K562 (cell line): ENCODE results near the gene APC. TPM values are rescaled to one million over a fixed set of nuclear protein-coding genes. Genes with fewer than 3 reads are reported as not detected.
A peak's percentile ranks its signal among the peaks of the same experiment; 100 is the strongest.

Experiments used
- ASH1L ChIP-seq: fragments of 450-650 bp; IDR thresholded peaks from 2 replicates; pipeline ENCODE4 v1.6.1; 2018; ENCODE audit warnings: borderline replicate concordance, mild to moderate bottlenecking, low read depth; ENCODE audit not compliant: partially characterized antibody
- E2F1 ChIP-seq: sonication (generic); formaldehyde crosslinking; IDR thresholded peaks from 2 replicates; pipeline ENCODE4 v1.8.1; 2023; ENCODE audit warnings: mild to moderate bottlenecking, missing genetic modification reagents, moderate library complexity
- HDAC2 ChIP-seq: fragments of 450-650 bp; IDR thresholded peaks from 2 replicates; pipeline ENCODE4 v1.6.1; 2016; ENCODE audit warnings: mild to moderate bottlenecking
- MAFG ChIP-seq: fragments of 450-650 bp; conservative IDR thresholded peaks from 2 replicates; pipeline ENCODE4 v1.6.1; 2016; ENCODE audit warnings: missing genetic modification characterization, missing compliant biosample characterization
- MITF ChIP-seq: IDR thresholded peaks from 2 replicates; pipeline ENCODE4 v1.6.1; 2014; ENCODE audit warnings: antibody characterized with exemption
- NELFE ChIP-seq: IDR thresholded peaks from 2 replicates; pipeline ENCODE4 v1.6.1; 2011; ENCODE audit warnings: mild to moderate bottlenecking; ENCODE audit not compliant: insufficient read depth, insufficient read length
- NONO ChIP-seq, 2 experiments: fragments of 200-400 bp in 1 of 2; fragments of 450-650 bp in 1 of 2; formaldehyde crosslinking in 1 of 2; IDR thresholded peaks; 2 replicates each; pipeline ENCODE4 v1.6.1; 2017; ENCODE audit warnings: low read depth in 2 of 2, mild to moderate bottlenecking in 2 of 2, moderate library complexity in 2 of 2, low read length in 1 of 2
- NUFIP1 ChIP-seq: fragments of 450-650 bp; IDR thresholded peaks from 2 replicates; pipeline ENCODE4 v1.6.1; 2018; ENCODE audit not compliant: partially characterized antibody
- SETDB1 ChIP-seq: IDR thresholded peaks from one replicate; pipeline ENCODE4 v1.6.1; 2012; ENCODE audit warnings: low read length, control low read depth, inconsistent platforms
- SMARCA4 ChIP-seq: fragments of 450-650 bp; IDR thresholded peaks from 2 replicates; pipeline ENCODE4 v1.6.1; 2016
- TBP ChIP-seq: optimal IDR thresholded peaks from 2 replicates; pipeline ENCODE3; 2011; ENCODE audit warnings: low read depth, low read length, improper control_type of control experiment
- ZNF224 ChIP-seq: sonication (generic); formaldehyde crosslinking; IDR thresholded peaks from 2 replicates; pipeline ENCODE4 v1.8.0; 2022; ENCODE audit warnings: mild to moderate bottlenecking, missing genetic modification reagents
- ZNF280B ChIP-seq: fragments of 250-450 bp; sonication (Bioruptor Pico); IDR thresholded peaks from 2 replicates; pipeline ENCODE4 v1.5.1; 2021; ENCODE audit warnings: mild to moderate bottlenecking
- ZNF316 ChIP-seq: fragments of 450-650 bp; IDR thresholded peaks from 2 replicates; pipeline ENCODE4 v1.6.1; 2016
- polyA plus RNA-seq, 8 experiments: library from polyadenylated mRNA; depleted of rRNA in 4 of 8; stranded (reverse) in 5 of 8; unstranded in 3 of 8; fragments of >200 nt; fragmentation: Nextera tagmentation in 2 of 8; fragmentation: Illumina TruSeq in 1 of 8; extraction: Ambion mirVana in 2 of 8; extraction: Trizol in 1 of 8; gene quantifications; 2 replicates each; pipeline versions ENCODE4 v1.2.1 to v1.2.3, GENCODE V29; 2011 to 2014; ENCODE audit warnings: inconsistent platforms in 1 of 8, missing spikeins in 1 of 8
- total RNA-seq, 7 experiments: library from RNA; depleted of rRNA in 6 of 7; stranded (reverse); fragments of >200 nt in 6 of 7; fragmentation: Illumina TruSeq in 2 of 7; extraction: Trizol in 2 of 7; gene quantifications; 2 replicates each; pipeline versions ENCODE4 v1.2.1 to v1.2.3, GENCODE V29; 2011 to 2021; ENCODE audit warnings: low replicate concordance in 1 of 7
- TF ChIP-seq, protein P1 (sequence below): IDR thresholded peaks from 2 replicates; pipeline ENCODE4 v1.6.1; 2016; ENCODE audit warnings: missing genetic modification characterization, missing compliant biosample characterization

Gene APC
- total and polyA plus RNA-seq, 9 of the 15 experiments (the other 6 are each of a cell fraction or from before 2014, with no cell fraction given) = 5.7 to 29.5 (median 15.4) TPM

- TF ChIP-seq, protein P1, sequence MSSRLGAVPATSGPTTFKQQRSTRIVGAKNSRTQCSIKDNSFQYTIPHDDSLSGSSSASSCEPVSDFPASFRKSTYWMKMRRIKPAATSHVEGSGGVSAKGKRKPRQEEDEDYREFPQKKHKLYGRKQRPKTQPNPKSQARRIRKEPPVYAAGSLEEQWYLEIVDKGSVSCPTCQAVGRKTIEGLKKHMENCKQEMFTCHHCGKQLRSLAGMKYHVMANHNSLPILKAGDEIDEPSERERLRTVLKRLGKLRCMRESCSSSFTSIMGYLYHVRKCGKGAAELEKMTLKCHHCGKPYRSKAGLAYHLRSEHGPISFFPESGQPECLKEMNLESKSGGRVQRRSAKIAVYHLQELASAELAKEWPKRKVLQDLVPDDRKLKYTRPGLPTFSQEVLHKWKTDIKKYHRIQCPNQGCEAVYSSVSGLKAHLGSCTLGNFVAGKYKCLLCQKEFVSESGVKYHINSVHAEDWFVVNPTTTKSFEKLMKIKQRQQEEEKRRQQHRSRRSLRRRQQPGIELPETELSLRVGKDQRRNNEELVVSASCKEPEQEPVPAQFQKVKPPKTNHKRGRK (tag) = no peak
- no peak for TF ChIP-seq NUFIP1
- no peak for TF ChIP-seq MITF
- TF ChIP-seq E2F1 (CRISPR knock-in tag) = no peak
- TF ChIP-seq ZNF224 (CRISPR knock-in tag) = no peak
- no peak for TF ChIP-seq SETDB1
- TF ChIP-seq ASH1L = peak; percentile 39
- peak; percentile 67; the same call in 1 of the 2 replicates for TF ChIP-seq SMARCA4
- TF ChIP-seq TBP = no peak
- 0 out of 2 replicates have a peak, but pooled peaks have one; percentile 40 for TF ChIP-seq HDAC2
- TF ChIP-seq NELFE = no peak
- TF ChIP-seq ZNF280B = no peak
- peak; percentile 28; the same call in 1 of the 2 replicates for TF ChIP-seq MAFG (tag)
- peak; percentile 34; the same call in 1 of the 2 replicates for TF ChIP-seq ZNF316
- no peak for TF ChIP-seq NONO (IDR thresholded peaks at IDR 0.05; ENCODE audit: low read depth in 2 of 2, low read length in 1 of 2)
These were observed 3.1 kb upstream of the APC start (continued) for GRCh38 chr5:112734597-112734996.
